ENCODE measurements around the gene SLC28A1. TPM values are rescaled to one million over a fixed set of nuclear protein-coding genes. Genes with fewer than 3 reads are reported as not detected.

Gene SLC28A1
- total RNA-seq, 1 experiment from 2014 or later = 0.17 TPM

- no TSS peak for BruUV-seq (replicated peaks)
- Mint-ChIP-seq H3K27ac (ENCODE audit: unreplicated experiment) (no peak overlapping the region), H3K4me3 (ENCODE audit: low read depth, unreplicated experiment) (no peak overlapping the region), H3K4me1 (ENCODE audit: low read depth, unreplicated experiment) (peaks cover 19% of the 10 kb centered on the region), H3K36me3 (ENCODE audit: insufficient read depth, unreplicated experiment) (no peaks in the 10 kb centered on the region), H3K27me3 (ENCODE audit: unreplicated experiment) (no peaks in the 10 kb centered on the region), H3K9me3 (ENCODE audit: low read depth, unreplicated experiment) (peaks cover 9% of the 10 kb centered on the region)
- intact Hi-C loops (cut with micrococcal nuclease; ENCODE audit: unreplicated experiment) = no loop called here
- TF ChIP-seq CTCF (IDR thresholded peaks at IDR 0.05; ENCODE audit: unreplicated experiment) = no peak
- CTCF ChIA-PET = no interaction called here
- DNase-seq = no peak
These were observed 78.5 kb downstream of the SLC28A1 start for GRCh38 chr15:84962955-84963354.

GRCh38 chr15:84967380-84967779, 82.9 kb downstream of the SLC28A1 start:
- peaks cover 9% of the 10 kb centered on the region for H3K9me3 Mint-ChIP-seq (ENCODE audit: low read depth, unreplicated experiment)
- DNase-seq = no peak
- H3K4me3 Mint-ChIP-seq (ENCODE audit: low read depth, unreplicated experiment) = no peak overlapping the region
- CTCF ChIA-PET = no interaction called here
- H3K27ac Mint-ChIP-seq (ENCODE audit: unreplicated experiment) = peak overlapping the region; percentile 31
- H3K4me1 Mint-ChIP-seq (ENCODE audit: low read depth, unreplicated experiment) = peaks cover 17% of the 10 kb centered on the region
- no peak for TF ChIP-seq CTCF (IDR thresholded peaks at IDR 0.05; ENCODE audit: unreplicated experiment)
- no TSS peak for BruUV-seq (replicated peaks)
- intact Hi-C loops (cut with micrococcal nuclease; ENCODE audit: unreplicated experiment) = no loop called here
- H3K36me3 Mint-ChIP-seq (ENCODE audit: insufficient read depth, unreplicated experiment) = no peaks in the 10 kb centered on the region
- no peaks in the 10 kb centered on the region for H3K27me3 Mint-ChIP-seq (ENCODE audit: unreplicated experiment)

GRCh38 chr15:84968301-84968700, 83.8 kb downstream of the SLC28A1 start:
- no peak for TF ChIP-seq CTCF (IDR thresholded peaks at IDR 0.05; ENCODE audit: unreplicated experiment)
- DNase-seq = no peak
- no TSS peak for BruUV-seq (replicated peaks)
- intact Hi-C loops (cut with micrococcal nuclease; ENCODE audit: unreplicated experiment) = no loop called here
- H3K4me3 Mint-ChIP-seq (ENCODE audit: low read depth, unreplicated experiment) = no peak overlapping the region
- CTCF ChIA-PET = interaction anchor here (0.7 kb wide), 1 partner anchor 9 kb away, joined by 5 read pairs; no protein-coding TSS in a partner anchor
- H3K27ac Mint-ChIP-seq (ENCODE audit: unreplicated experiment) = no peak overlapping the region
- H3K4me1 Mint-ChIP-seq (ENCODE audit: low read depth, unreplicated experiment) = peaks cover 8% of the 10 kb centered on the region
- peaks cover 9% of the 10 kb centered on the region for H3K9me3 Mint-ChIP-seq (ENCODE audit: low read depth, unreplicated experiment)
- no peaks in the 10 kb centered on the region for H3K36me3 Mint-ChIP-seq (ENCODE audit: insufficient read depth, unreplicated experiment)
- H3K27me3 Mint-ChIP-seq (ENCODE audit: unreplicated experiment) = no peaks in the 10 kb centered on the region

GRCh38 chr15:84969257-84969656, 84.8 kb downstream of the SLC28A1 start:
- CTCF ChIA-PET = interaction anchor here (0.7 kb wide), 1 partner anchor 10 kb away, joined by 5 read pairs; no protein-coding TSS in a partner anchor
- DNase-seq = no peak
- H3K4me1 Mint-ChIP-seq (ENCODE audit: low read depth, unreplicated experiment) = peaks cover 8% of the 10 kb centered on the region
- H3K27ac Mint-ChIP-seq (ENCODE audit: unreplicated experiment) = no peak overlapping the region
- H3K9me3 Mint-ChIP-seq (ENCODE audit: low read depth, unreplicated experiment) = peaks cover 6% of the 10 kb centered on the region
- H3K27me3 Mint-ChIP-seq (ENCODE audit: unreplicated experiment) = no peaks in the 10 kb centered on the region
- no peaks in the 10 kb centered on the region for H3K36me3 Mint-ChIP-seq (ENCODE audit: insufficient read depth, unreplicated experiment)
- no peak for TF ChIP-seq CTCF (IDR thresholded peaks at IDR 0.05; ENCODE audit: unreplicated experiment)
- no TSS peak for BruUV-seq (replicated peaks)
- no peak overlapping the region for H3K4me3 Mint-ChIP-seq (ENCODE audit: low read depth, unreplicated experiment)
- intact Hi-C loops (cut with micrococcal nuclease; ENCODE audit: unreplicated experiment) = no loop called here

All from Calu3 (cell line).